HG02759 (cell line): Measurements from ENCODE around the gene ANKRD17.
A peak's percentile ranks its signal among the peaks of the same experiment; 100 is the strongest.
"Not testable (repeated sequence)": the region's sequence is repeated elsewhere in the genome, so short reads cannot be mapped to it uniquely, and the experiment has no call there.

Experiments used
- ATAC-seq: cut with Tn5 transposase; IDR thresholded peaks from one replicate; pipeline ENCODE4 v1.9.1; 2021; ENCODE audit warnings: mild to moderate bottlenecking, moderate library complexity; ENCODE audit not compliant: unreplicated experiment

Gene ANKRD17

GRCh38 chr4:73258686-73259570, at the start of gene ANKRD17:
TSS of gene ANKRD17 (minus strand) at chr4:73258798. CDS start at chr4:73258668, 130 bp downstream.
- peak; percentile 81 for ATAC-seq

DNA sequence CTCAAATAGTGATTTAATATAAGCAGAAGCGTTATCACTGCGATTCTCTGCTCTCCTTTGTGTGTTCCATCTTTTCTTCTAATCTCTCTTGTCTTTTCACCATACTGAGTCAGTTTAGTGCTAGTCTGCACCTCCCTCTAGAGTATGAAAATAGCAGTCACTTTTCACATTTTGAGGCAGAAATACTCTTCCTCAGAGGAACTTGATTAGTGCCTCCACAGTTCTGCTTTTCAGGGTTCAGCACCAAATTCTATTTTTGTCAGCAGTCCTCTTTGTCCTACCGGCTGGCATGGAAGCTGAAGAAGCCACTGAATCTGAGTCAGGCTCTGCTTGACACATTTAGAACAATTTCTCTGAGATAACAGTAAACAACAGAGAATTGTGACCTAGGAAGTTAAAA, 49.7 kb upstream of the ANKRD17 start:
- ATAC-seq = no peak

GRCh38 chr4:73303711-73304110, 45.1 kb upstream of the ANKRD17 start:
- no peak for ATAC-seq

- ATAC-seq = no peak
These were observed 41.1 kb upstream of the ANKRD17 start for GRCh38 chr4:73299548-73300280.

DNA sequence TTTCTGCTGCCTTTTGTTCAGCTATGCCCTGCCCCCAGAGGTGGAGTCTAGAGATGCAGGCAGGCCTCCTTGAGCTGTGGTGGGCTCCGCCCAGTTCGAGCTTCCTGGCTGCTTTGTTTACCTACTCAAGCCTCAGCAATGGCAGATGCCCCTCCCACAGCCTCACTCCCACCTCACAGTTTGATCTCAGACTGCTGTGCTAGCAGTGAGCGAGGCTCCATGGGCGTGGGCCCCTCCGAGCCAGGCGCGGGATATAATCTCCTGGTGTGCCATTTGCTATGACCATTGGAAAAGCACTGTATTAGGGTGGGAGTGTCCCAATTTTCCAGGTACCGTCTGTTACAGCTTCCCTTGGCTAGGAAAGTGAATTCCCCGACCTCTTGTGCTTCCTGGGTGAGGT, 34.1 kb upstream of the ANKRD17 start:
- not testable (repeated sequence) for ATAC-seq

DNA sequence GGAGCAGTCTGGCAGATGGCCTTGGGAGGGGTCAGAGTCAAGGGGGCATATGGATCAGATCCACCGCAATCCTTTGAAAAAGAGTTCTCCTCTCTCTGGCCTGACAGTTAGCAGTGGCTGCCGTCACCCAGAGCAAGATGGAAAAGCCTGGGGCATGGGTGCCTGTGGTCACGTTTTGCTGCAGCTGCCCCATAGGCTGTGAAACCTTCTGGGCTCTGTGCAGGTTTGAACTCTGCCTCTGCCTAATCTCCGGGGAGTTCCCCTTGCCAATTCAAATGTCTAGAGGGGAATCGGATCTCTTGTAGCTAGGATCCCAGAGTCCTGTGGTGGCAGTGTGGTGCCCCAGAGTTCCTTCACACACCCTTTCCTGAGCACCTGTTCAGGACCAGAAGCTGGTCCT, 23.4 kb upstream of the ANKRD17 start:
- no peak for ATAC-seq

- ATAC-seq = no peak
These were observed 22.8 kb upstream of the ANKRD17 start for GRCh38 chr4:73281396-73281795.

DNA sequence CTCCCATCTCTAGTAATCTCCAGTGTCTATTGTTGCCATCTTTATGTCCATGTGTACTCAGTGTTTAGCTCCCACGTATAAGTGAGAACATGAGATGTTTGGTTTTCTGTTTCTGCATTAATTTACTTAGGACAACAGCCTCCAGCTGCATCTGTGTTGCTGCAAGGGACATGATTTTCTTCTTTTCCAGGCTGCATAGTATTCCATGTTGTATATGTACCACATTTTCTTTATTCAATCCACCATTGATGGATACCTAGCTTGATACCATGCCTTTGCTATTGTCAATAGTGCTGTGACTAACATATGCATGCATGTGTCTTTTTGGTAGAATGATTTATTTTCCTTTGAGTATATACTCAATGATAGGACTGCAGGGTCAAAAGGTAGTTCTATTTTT, 18.6 kb upstream of the ANKRD17 start:
- ATAC-seq = no peak

- ATAC-seq = no peak
These were observed 16.7 kb upstream of the ANKRD17 start for GRCh38 chr4:73275318-73275654.

DNA sequence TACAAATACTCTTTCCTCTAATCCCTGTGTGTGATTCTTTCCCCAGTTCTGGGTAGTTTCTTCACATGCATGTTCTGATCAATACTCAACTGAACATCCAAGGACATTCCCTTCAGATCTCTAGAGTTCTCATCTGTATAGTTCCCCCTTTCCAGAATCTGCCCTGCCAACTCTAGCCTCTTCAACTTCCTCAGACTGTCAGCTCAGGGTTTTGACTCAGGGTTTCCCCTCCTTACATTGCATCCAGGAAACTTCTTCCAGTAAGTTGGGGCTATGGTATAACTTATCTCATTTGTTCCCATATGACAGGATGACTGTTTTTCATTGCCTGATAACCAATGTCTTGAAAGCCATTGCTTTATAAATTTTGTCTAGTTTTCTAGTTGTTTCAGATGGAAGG, 14.2 kb upstream of the ANKRD17 start:
- no peak for ATAC-seq

DNA sequence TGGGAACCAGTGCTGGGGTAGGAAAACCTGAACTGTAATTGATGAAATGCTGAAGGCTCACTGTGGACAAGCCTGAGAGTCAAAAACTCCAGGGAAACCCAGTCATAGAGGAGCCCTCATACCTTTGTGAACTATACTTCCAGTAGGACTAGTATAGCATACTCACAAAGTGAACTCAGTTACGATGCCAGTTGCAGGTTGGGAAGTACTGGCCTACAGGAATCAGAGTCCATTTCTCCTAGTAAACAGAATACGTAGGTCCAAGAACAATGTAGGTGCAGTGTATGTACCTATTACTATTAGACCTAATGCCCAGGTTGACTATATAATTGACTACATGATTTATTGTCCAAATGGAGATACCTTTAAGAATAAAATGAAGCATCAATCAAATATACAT, 8.5 kb upstream of the ANKRD17 start:
- ATAC-seq = no peak

GRCh38 chr4:73259571-73260090, 1.0 kb upstream of the ANKRD17 start:
- ATAC-seq = peak; percentile 3

DNA sequence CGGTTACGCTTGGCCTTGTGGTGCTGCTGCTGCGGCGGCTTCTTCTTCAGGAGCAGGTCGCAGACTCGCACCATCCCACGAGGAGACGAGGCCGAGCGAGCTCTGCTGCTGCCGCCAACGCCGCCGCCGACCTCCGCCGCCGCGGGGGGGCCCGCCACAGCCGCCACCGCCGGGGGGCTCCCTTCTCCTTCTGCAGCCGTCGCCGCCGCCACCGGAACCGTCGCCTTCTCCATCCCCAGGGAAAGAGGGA, 237 bp downstream of the ANKRD17 start:
- peak; percentile 36 for ATAC-seq

DNA sequence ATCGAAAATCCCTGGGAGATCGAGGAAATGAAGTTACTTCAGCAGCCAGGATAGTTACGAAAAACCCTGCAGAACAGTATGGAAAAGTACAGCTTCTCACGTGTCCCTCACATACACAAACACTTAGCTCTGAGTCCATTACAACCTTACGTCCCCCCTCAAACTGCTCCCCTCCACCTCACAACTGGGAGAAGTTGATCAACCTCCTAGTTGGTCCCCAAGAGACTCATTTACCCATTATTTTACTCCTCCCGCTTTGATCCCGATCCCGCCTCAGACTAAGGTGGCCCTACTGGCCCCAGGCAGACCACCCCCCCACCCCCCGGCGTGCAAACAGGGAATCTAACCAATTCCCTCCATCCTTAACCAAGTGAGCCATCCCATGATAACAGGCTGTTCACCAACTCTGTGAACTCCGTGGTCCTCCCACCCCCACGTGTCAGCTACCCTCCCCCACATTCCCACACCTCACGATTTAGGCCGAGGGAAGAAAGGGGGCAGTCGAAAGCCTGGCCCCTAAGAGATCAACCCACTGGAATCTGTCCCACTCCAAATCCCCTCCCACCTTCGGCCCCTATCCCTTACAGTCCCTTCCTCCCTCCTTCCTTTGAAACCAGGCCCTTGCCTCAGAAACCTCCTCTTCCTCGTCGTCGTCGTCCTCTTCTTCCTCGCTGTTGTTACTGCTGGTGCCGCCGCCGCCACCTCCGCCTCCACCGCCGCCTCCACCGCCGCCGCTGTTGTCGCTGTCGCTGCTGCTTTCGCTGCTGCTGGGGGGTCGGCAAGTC, 755 bp downstream of the ANKRD17 start:
- peak; percentile 17 for ATAC-seq

- ATAC-seq = peak; percentile 19
These were observed 1.4 kb downstream of the ANKRD17 start for GRCh38 chr4:73257234-73257633.

DNA sequence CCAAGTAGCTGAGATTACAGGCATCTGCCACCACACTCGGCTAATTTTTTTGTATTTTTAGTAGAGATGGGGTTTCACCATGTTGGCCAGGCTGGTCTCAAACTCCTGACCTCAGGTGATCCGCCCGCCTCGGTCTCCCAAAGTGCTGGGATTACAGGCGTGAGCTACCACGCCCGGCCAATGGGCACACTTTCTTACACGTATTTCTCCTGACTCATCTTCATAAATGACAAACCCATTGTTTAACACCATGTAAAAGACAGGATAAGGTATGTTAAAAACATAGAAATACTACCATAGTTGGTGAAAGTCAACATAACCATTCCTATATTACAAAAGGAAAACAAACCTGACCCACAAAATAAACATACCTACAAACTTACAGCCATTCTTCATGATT, 2.8 kb downstream of the ANKRD17 start:
- not testable (repeated sequence) for ATAC-seq

- no peak for ATAC-seq
These were observed 6.6 kb downstream of the ANKRD17 start for GRCh38 chr4:73252001-73252400.

DNA sequence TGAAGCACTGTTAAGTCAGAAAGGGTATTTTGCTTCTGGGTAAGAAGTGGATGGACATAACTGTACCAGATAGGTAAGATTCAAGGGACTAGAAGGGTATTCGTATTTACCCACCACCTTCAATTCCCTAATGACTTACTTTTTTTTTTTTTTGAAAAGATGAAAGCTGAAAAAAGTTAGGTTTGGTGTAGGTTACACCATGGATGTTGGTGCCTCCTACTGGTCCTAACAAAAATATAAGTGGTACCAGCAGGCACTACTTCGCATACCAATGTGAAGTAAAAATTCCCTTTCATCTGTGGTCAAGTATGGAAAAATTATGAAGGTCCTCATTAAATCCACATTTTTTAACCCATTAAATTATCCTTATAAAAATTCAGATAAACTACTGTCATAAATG, 7.2 kb downstream of the ANKRD17 start:
- no peak for ATAC-seq

DNA sequence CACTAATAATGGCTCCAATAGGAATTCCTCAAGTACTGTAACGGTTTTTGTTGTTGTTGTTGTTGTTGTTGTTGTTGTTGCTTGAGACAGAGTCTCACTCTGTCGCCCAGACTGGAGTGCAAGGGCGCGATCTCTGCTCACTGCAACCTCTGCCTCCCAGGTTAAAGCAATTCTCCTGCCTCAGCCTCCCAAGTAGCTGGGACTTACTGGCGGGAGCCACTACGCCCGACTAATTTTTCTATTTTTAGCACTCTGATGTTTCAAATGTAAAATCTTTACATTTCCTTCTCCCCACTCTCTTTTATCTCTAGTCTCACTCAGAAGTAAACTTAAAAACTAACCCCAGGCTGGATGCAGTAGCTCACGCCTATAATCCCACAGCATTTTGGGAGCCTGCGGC, 8.0 kb downstream of the ANKRD17 start:
- no peak for ATAC-seq

DNA sequence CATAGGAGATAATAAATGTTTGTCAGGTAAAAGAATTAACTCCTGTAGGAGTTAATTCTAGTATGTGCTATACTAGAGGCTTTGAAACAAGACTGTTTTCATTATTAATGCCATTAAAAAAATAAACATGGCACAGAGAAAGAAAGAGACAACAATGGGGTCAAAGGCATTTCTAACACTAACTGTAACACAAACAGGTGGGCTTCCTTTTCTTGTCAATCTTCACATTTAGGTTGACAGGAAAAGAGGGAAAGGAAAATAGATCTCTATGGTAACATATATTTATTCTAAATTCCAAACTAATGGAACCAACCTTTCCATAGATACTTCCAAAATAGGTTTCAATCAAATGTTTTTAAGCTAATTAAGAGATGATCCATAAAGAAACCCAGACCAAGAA, 9.8 kb downstream of the ANKRD17 start:
- no peak for ATAC-seq

DNA sequence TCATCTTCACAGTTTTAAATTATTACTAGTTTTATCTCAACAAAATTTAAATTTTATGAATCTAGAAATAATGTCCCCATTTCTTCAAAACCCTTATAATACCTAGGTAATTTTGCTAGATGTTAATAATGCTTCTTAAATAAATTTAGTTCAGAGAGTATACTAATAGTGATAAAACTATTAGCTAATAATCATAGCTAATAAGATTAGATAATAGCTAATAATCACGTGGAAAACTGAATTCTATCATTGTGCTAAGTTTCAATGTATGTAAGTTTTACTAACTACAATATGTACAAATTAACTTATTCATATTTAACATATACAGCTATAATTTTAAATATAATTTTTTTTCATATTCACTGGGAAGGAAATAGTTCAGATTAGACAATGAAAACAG, 10.2 kb downstream of the ANKRD17 start:
- no peak for ATAC-seq

- ATAC-seq = no peak
These were observed 11.5 kb downstream of the ANKRD17 start for GRCh38 chr4:73247100-73247499.
